ENCODE measurements around the gene AK6. TPM values are rescaled to one million over a fixed set of nuclear protein-coding genes. Genes with fewer than 3 reads are reported as not detected.
"Not testable (repeated sequence)": the region's sequence is repeated elsewhere in the genome, so short reads cannot be mapped to it uniquely, and the experiment has no call there.

Gene AK6
- polyA plus RNA-seq, 1 donor, result 38.0 TPM

GRCh38 chr5:69335341-69335935 lies 33.9 kb downstream of the AK6 start:
- no peak for DNase-seq (ENCODE audit: low read depth)

DNA sequence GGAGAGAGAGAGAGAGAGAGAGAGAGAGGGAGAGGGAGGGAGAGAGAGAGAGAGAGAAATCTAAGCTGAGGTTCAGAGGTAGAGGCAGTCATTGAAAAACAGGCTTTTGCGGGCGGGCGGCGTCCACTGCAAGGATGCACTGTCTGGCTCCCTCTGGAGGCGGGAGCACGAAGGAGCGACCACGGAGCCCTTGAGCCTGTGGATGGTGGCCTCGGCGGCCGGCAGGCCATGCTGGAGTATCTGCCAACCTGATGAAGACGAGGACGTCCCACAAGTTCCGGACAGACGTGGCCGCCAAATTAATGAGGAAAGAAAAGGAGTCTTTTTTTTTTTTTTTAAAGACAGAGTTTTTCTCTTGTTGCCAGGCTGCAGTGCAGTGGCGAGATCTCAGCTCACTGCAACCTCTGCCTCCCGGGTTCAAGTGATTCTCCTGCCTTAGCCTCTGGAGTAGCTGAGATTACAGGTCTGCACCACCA lies 34.5 kb downstream of the AK6 start:
- peak; percentile 34 for DNase-seq (ENCODE audit: low read depth)

- not testable (repeated sequence) for DNase-seq (ENCODE audit: low read depth)
Measured at GRCh38 chr5:69333668-69334315, 35.5 kb downstream of the AK6 start.

GRCh38 chr5:69331528-69332445 lies 37.5 kb downstream of the AK6 start:
- no peak for DNase-seq (ENCODE audit: low read depth)

GRCh38 chr5:69329905-69330489 lies 39.3 kb downstream of the AK6 start:
- no peak for DNase-seq (ENCODE audit: low read depth)

GRCh38 chr5:69326365-69326764 lies 43.0 kb downstream of the AK6 start:
- DNase-seq (ENCODE audit: low read depth), result no peak

DNA sequence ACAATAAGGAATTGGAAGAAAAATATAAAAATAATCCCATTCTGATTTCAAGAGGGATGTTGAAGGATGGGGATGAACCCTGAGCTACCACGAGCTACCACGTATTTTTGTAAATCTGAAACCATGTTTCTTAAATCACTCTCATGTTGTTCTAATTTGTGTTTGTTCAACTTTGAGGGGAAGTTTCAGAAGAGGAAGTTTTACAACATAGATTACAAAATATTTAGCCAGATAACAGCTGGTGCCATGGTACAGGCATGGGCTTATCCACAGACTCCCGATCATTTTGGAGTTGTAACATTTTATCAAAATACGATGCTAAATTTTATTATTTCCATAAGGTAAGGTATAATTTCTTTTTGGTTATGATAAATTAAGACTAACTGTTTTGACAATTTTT lies 51.9 kb downstream of the AK6 start:
- DNase-seq (ENCODE audit: low read depth), result no peak

DNA sequence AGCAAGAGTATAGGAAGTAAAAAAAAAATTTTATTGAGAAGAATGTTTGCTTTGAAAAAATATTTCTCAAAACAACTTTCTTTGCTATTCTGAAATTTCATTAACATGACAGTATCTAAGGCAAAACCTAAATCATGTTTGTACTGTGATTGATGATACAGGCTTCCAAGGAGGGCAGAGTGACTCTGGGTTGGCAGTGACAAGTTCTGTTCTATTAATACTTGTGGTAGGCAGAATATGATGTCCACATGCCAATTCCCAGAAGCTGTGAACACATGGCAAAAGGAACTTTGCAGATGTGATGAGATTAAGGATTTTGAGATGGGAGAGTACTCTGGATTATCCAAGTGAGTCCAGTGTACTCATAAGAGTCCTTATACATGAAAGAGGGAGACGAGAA lies 53.3 kb downstream of the AK6 start:
- DNase-seq (ENCODE audit: low read depth), result no peak

- no peak for DNase-seq (ENCODE audit: low read depth)
Measured at GRCh38 chr5:69313428-69313827, 55.9 kb downstream of the AK6 start.

DNA sequence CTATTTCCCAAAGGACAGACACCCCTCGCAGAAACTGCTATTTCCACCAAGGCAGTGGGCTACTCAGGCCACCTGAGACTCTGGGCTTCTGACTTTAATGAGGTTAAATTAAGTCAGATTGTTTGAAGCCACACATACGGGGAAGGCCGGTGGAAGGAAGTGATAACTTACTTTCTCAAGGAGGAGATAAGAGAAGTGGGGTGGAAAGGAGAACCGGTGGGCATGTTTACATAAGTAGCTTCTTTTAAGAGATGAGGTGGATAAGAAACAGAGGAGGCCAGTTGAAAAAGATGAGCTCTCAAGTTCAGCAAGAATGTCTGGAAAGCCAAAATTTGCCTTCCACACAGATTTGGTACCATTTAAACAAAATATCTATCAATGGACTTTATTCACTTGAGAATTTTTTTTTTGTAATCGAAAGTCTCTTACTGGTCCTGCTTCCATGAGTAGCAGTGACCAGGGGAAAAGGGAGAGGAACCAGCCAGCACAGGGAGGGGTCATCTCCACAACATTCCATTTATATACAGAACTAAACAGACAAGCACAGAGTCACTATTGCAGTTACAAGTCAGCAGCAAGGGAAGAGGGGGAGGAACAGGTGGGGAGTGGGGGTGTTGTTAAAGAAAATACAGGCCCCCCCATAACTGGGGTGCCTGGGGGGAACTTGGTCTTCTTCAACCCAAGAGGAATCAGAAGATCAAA lies 56.7 kb downstream of the AK6 start:
- no peak for DNase-seq (ENCODE audit: low read depth)

GRCh38 chr5:69309380-69309779 lies 59.9 kb downstream of the AK6 start:
- DNase-seq (ENCODE audit: low read depth), result no peak

- no peak for DNase-seq (ENCODE audit: low read depth)
Measured at GRCh38 chr5:69308046-69308553, 61.2 kb downstream of the AK6 start.

- DNase-seq (ENCODE audit: low read depth), result no peak
Measured at GRCh38 chr5:69305512-69305911, 63.8 kb downstream of the AK6 start.

Other genes starting within 250 kb of the AK6 start
- gene CCNB1, start 202.4 kb downstream of the AK6 start, polyA plus RNA-seq (ENCODE audit: insufficient read length), result 28.4 TPM
- 9.1 TPM for gene CENPH, start 179.9 kb downstream of the AK6 start, polyA plus RNA-seq (ENCODE audit: insufficient read length)
- gene CDK7, start 134.6 kb downstream of the AK6 start, polyA plus RNA-seq (ENCODE audit: insufficient read length), result 21.5 TPM
- 3.8 TPM for gene CCDC125, start 36.7 kb downstream of the AK6 start, polyA plus RNA-seq (ENCODE audit: insufficient read length)
- gene TAF9, start within 50 bp of the AK6 start, polyA plus RNA-seq (ENCODE audit: insufficient read length), result 35.6 TPM
- gene RAD17, start 298 bp upstream of the AK6 start, polyA plus RNA-seq (ENCODE audit: insufficient read length), result 25.1 TPM
- gene MARVELD2, start 45.6 kb upstream of the AK6 start, polyA plus RNA-seq (ENCODE audit: insufficient read length), result 0.10 TPM
- 1.6 TPM for gene OCLN, start 123.3 kb upstream of the AK6 start, polyA plus RNA-seq (ENCODE audit: insufficient read length)
- gene GTF2H2C, start 190.7 kb upstream of the AK6 start, polyA plus RNA-seq (ENCODE audit: insufficient read length), result 39.4 TPM

All from forelimb muscle (tissue), 1 donor.